ENCODE measurements around the gene PLSCR2. TPM values are rescaled to one million over a fixed set of nuclear protein-coding genes. Genes with fewer than 3 reads are reported as not detected.

Gene PLSCR2
- total and polyA plus RNA-seq, 9 of the 15 experiments (the other 6 are each of a cell fraction or from before 2014, with no cell fraction given): 0.07 to 0.49 (median 0.25) TPM; not detected in 4

DNA sequence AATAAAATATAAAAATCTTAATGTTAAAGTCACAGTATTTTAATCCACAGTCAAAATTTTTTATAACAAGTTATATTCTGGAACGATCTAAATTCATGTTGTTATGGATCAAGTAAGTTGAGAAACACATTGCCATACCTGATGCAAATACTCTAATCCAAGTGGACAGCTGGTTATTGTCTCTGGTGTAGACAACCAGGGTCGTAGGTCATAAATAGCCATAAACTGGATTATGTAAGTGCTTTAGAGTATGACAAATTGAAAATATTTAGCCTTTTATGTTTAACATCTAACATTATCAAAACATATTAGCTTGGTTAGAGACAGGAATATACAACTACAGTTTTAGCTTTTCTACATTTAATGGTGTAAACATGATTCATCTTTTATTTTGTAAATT, 53.0 kb downstream of the PLSCR2 start:
- POLR2A ChIA-PET: no interaction called here
- 0% methylated on average over 2 of the region's 2 CpGs for WGBS (ENCODE audit: insufficient coverage, low coverage, missing lambda C conversion rate)
- no TSS peak for BruUV-seq (replicated peaks)

More for the DNA sequence above, 53.0 kb downstream of the PLSCR2 start:
- H4K20me1 ChIP-seq (replicated peaks; ENCODE audit: control insufficient read depth, insufficient read depth, low read length): no peaks in the 10 kb centered on the region
- no peaks in the 10 kb centered on the region for H3K4me1 ChIP-seq (replicated peaks in 1 of 2; ENCODE audit: control insufficient read depth in 2 of 2, insufficient read depth in 2 of 2, low read length in 2 of 2)
- no peak overlapping the region for H3K9ac ChIP-seq (ENCODE audit: insufficient read depth in 1 of 2, low read depth in 2 of 2, low read length in 2 of 2)
- DNase-seq (ENCODE audit: extremely low read depth in 1 of 4, low spot score in 3 of 4) (no peak), ATAC-seq (no peak), FAIRE-seq (no peak)
- H3K36me3 ChIP-seq (ENCODE audit: control insufficient read depth, insufficient read depth, low read length): no peaks in the 10 kb centered on the region
- no peak overlapping the region for H3K27ac ChIP-seq (ENCODE audit: extremely low read depth, low read depth, low read length)
- H3K27me3 ChIP-seq (ENCODE audit: control insufficient read depth in 2 of 2, insufficient read depth in 2 of 2, low read length in 2 of 2): no peaks in the 10 kb centered on the region
- intact Hi-C loops (cut with micrococcal nuclease) (no loop called here), in situ Hi-C loops (cut with MboI) (no loop called here)
- H3K4me3 ChIP-seq: no peak overlapping the region
- H3K79me2 ChIP-seq (ENCODE audit: control insufficient read depth, insufficient read depth, low read length): no peaks in the 10 kb centered on the region
- CTCF ChIA-PET (ENCODE audit: low intra/inter-chr PET ratio): no interaction called here
- H3K4me2 ChIP-seq (ENCODE audit: insufficient read depth, low read length): no peak overlapping the region
- no peaks in the 10 kb centered on the region for H3K9me1 ChIP-seq (ENCODE audit: control insufficient read depth, insufficient read depth, low read length)
- TF ChIP-seq SMARCC2 (IDR thresholded peaks at IDR 0.05; ENCODE audit: low read depth): no peak
- no peak for TF ChIP-seq PCBP2 (IDR thresholded peaks at IDR 0.05; ENCODE audit: low read depth, low read length, poor library complexity, severe bottlenecking)
- TF ChIP-seq RUNX1 (IDR thresholded peaks at IDR 0.05; ENCODE audit: low read depth): no peak
- no peak for TF ChIP-seq FOXA1 (IDR thresholded peaks at IDR 0.05; ENCODE audit: borderline replicate concordance)
- TF ChIP-seq, protein P1, sequence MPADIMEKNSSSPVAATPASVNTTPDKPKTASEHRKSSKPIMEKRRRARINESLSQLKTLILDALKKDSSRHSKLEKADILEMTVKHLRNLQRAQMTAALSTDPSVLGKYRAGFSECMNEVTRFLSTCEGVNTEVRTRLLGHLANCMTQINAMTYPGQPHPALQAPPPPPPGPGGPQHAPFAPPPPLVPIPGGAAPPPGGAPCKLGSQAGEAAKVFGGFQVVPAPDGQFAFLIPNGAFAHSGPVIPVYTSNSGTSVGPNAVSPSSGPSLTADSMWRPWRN (IDR thresholded peaks at IDR 0.05; ENCODE audit: low read depth): no peak
- TF ChIP-seq, protein P2, sequence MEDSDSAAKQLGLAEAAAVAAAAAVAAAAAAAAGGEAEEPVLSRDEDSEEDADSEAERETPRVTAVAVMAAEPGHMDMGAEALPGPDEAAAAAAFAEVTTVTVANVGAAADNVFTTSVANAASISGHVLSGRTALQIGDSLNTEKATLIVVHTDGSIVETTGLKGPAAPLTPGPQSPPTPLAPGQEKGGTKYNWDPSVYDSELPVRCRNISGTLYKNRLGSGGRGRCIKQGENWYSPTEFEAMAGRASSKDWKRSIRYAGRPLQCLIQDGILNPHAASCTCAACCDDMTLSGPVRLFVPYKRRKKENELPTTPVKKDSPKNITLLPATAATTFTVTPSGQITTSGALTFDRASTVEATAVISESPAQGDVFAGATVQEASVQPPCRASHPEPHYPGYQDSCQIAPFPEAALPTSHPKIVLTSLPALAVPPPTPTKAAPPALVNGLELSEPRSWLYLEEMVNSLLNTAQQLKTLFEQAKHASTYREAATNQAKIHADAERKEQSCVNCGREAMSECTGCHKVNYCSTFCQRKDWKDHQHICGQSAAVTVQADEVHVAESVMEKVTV (CRISPR knock-in tag; IDR thresholded peaks at IDR 0.05): no peak
- TF ChIP-seq TAL1 (IDR thresholded peaks at IDR 0.05): no peak
- no peak for TF ChIP-seq SIN3B (IDR thresholded peaks at IDR 0.05; ENCODE audit: low read depth)
- no peak for TF ChIP-seq SAFB2 (IDR thresholded peaks at IDR 0.05; ENCODE audit: borderline replicate concordance, low read depth, low read length, severe bottlenecking)
- TF ChIP-seq ZNF165 (CRISPR knock-in tag; IDR thresholded peaks at IDR 0.05; ENCODE audit: borderline replicate concordance): no peak
- no peak for TF ChIP-seq ZC3H8 (IDR thresholded peaks at IDR 0.05)
- TF ChIP-seq COPS2 (conservative IDR thresholded peaks at IDR 0.05): no peak
- TF ChIP-seq ZC3H4 (CRISPR knock-in tag; IDR thresholded peaks at IDR 0.05; ENCODE audit: borderline replicate concordance): no peak
- TF ChIP-seq ZKSCAN3 (CRISPR knock-in tag; IDR thresholded peaks at IDR 0.05): no peak
- TF ChIP-seq, protein P3, sequence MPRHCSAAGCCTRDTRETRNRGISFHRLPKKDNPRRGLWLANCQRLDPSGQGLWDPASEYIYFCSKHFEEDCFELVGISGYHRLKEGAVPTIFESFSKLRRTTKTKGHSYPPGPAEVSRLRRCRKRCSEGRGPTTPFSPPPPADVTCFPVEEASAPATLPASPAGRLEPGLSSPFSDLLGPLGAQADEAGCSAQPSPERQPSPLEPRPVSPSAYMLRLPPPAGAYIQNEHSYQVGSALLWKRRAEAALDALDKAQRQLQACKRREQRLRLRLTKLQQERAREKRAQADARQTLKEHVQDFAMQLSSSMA (CRISPR knock-in tag; IDR thresholded peaks at IDR 0.05): no peak
- 0 out of 2 replicates have a peak, but pooled peaks cover 4% of the 10 kb centered on the region for H3K9me3 ChIP-seq (replicated peaks; ENCODE audit: control insufficient read depth, insufficient read depth, low read depth, low read length)
- no peak overlapping the region for H2AFZ ChIP-seq (ENCODE audit: low read depth, low read length)
